MM.1S (cell line): ENCODE results near the gene PRSS36.

Experiments
- CTCF ChIP-seq: fragments of 300-600 bp; sonication (generic); IDR thresholded peaks from 2 replicates; pipeline ENCODE4 v1.5.1; 2016; ENCODE audit warnings: antibody characterized with exemption, low read length, mixed read lengths
- EZH2 ChIP-seq: fragments of 300-600 bp; sonication (generic); optimal IDR thresholded peaks from 2 replicates; pipeline ENCODE3; 2017; ENCODE audit warnings: low read depth, mild to moderate bottlenecking, antibody characterized with exemption, low read length, mixed read lengths

GRCh38 chr16:31131416-31131815, 18.4 kb downstream of the PRSS36 start:
- TF ChIP-seq CTCF (no peak), EZH2 (no peak)
